NT2/D1 (cell line): Measurements from ENCODE around the gene RCSD1.

Experiments used
- DNase-seq: peaks from one replicate; pipeline ENCODE4 v3.0.0-alpha.2; 2011; ENCODE audit warnings: low read depth, low spot score
- H3K27me3 ChIP-seq: 2 replicates; pipeline ENCODE4 v1.6.0; 2011; ENCODE audit warnings: mild to moderate bottlenecking; ENCODE audit not compliant: insufficient read length, insufficient read depth
- H3K36me3 ChIP-seq: 2 replicates; pipeline ENCODE4 v1.6.1; 2011; ENCODE audit warnings: mild to moderate bottlenecking, low read length, mixed read lengths; ENCODE audit not compliant: insufficient read depth, insufficient read length
- H3K4me1 ChIP-seq: 2 replicates; pipeline ENCODE4 v1.5.1; 2011; ENCODE audit not compliant: insufficient read depth, insufficient read length
- H3K4me3 ChIP-seq: 2 replicates; pipeline ENCODE4 v1.5.1; 2011; ENCODE audit warnings: low read depth; ENCODE audit not compliant: insufficient read length
- H3K9ac ChIP-seq: 2 replicates; pipeline ENCODE4 v1.6.0; 2011; ENCODE audit warnings: low read depth; ENCODE audit not compliant: insufficient read length
- H3K9me3 ChIP-seq: 2 replicates; pipeline ENCODE4 v1.5.1; 2011; ENCODE audit warnings: mild to moderate bottlenecking, low read length; ENCODE audit not compliant: insufficient read depth
- SUZ12 ChIP-seq: IDR thresholded peaks from 2 replicates; pipeline ENCODE4 v1.6.1; 2011; ENCODE audit not compliant: insufficient read length, insufficient read depth; ENCODE audit errors: extremely low read depth
- YY1 ChIP-seq: IDR thresholded peaks from 2 replicates; pipeline ENCODE4 v1.6.1; 2011; ENCODE audit not compliant: insufficient read length, insufficient read depth
- ZNF274 ChIP-seq: IDR thresholded peaks from 2 replicates; pipeline ENCODE4 v1.6.1; 2011; ENCODE audit warnings: mild to moderate bottlenecking, low read depth, low read length

RCSD1 gene

GRCh38 chr1:167672831-167673230 lies 42.8 kb downstream of the RCSD1 start:
- DNase-seq: no peak
- H3K9ac ChIP-seq: no peak overlapping the region
- H3K36me3 ChIP-seq: no peaks in the 10 kb centered on the region
- no peak overlapping the region for H3K4me3 ChIP-seq
- H3K9me3 ChIP-seq: no peaks in the 10 kb centered on the region
- no peak for TF ChIP-seq YY1
- no peak for TF ChIP-seq SUZ12
- no peak for TF ChIP-seq ZNF274
- H3K27me3 ChIP-seq: no peaks in the 10 kb centered on the region
- H3K4me1 ChIP-seq: peaks cover 12% of the 10 kb centered on the region

DNA sequence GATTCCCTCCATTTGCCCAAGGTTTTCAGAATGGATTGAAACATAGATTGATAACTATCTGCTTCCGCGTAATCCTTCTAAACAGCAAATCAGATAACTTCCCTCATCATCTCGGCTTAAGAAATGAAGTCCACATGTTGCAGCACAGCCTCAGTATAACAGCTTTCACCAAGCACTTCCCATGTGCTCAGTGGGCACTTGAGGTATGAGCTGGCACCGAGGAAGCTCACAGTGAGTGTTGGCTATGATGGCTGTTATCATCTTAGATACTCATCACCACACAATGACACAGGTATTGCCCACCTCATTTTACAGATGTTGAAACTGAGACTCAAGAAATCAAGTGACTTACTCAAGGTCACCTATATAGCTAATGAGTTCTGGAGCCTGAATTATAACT lies 43.2 kb downstream of the RCSD1 start:
- no peak for TF ChIP-seq ZNF274
- TF ChIP-seq SUZ12: no peak
- no peak for TF ChIP-seq YY1
- H3K9ac ChIP-seq: no peak overlapping the region
- H3K4me1 ChIP-seq: peaks cover 12% of the 10 kb centered on the region
- no peaks in the 10 kb centered on the region for H3K36me3 ChIP-seq
- H3K9me3 ChIP-seq: no peaks in the 10 kb centered on the region
- H3K27me3 ChIP-seq: no peaks in the 10 kb centered on the region
- no peak for DNase-seq
- no peak overlapping the region for H3K4me3 ChIP-seq

DNA sequence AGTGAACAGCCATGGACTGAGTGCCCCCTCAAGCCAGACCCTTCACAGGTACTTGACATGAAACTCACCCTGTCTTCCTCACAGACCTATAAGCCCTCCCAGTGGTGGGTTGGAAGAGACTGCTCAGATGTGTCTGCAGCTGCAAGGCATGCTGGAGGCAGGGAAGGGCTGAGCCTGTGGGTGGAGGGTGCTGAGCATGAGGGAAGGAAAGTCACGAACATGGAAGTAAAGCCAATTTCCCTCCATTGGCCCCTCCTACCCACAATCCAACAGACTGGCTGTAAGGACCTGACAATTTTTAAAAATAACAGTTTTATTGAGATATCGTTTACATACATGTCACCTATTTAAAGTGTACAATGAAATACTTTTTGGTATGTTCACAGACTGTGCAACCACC lies 44.1 kb downstream of the RCSD1 start:
- no peak for DNase-seq
- TF ChIP-seq YY1 (no peak), ZNF274 (no peak), SUZ12 (no peak)
- Histone ChIP-seq H3K36me3 (no peaks in the 10 kb centered on the region), H3K4me1 (peaks cover 16% of the 10 kb centered on the region), H3K27me3 (no peaks in the 10 kb centered on the region), H3K9ac (no peak overlapping the region), H3K4me3 (no peak overlapping the region), H3K9me3 (no peaks in the 10 kb centered on the region)

DNA sequence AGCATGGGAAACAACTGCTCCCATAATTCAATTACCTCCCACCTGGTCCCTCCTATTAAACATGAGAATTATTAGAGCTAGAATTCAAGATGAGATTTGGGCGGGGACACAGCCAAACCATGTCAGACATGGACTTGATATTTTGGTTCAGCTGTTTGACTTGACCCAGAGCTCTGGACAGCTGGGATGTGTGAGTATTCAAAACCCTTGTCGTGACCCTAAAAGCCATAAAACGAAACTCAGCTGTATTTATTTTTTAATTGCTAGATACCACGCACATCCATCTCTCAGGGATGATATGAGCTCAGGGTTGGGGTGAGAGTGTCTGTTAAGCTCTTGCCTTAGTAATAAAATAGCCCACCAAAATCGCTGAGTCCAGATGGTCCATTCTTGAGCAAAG lies 45.4 kb downstream of the RCSD1 start:
- H3K4me1 ChIP-seq: peaks cover 5% of the 10 kb centered on the region
- TF ChIP-seq YY1 (no peak), SUZ12 (no peak), ZNF274 (no peak)
- DNase-seq: no peak

GRCh38 chr1:167676205-167676915 lies 46.3 kb downstream of the RCSD1 start:
- DNase-seq: no peak
- no peak overlapping the region for H3K9ac ChIP-seq
- H3K27me3 ChIP-seq: no peaks in the 10 kb centered on the region
- no peaks in the 10 kb centered on the region for H3K9me3 ChIP-seq
- H3K36me3 ChIP-seq: no peaks in the 10 kb centered on the region
- TF ChIP-seq ZNF274 (no peak), YY1 (no peak), SUZ12 (no peak)
- H3K4me3 ChIP-seq: no peak overlapping the region
- peaks cover 3% of the 10 kb centered on the region for H3K4me1 ChIP-seq

More for the DNA sequence above, 45.4 kb downstream of the RCSD1 start:
- no peaks in the 10 kb centered on the region for H3K36me3 ChIP-seq
- H3K9ac ChIP-seq: no peak overlapping the region
- no peaks in the 10 kb centered on the region for H3K9me3 ChIP-seq
- no peak overlapping the region for H3K4me3 ChIP-seq
- H3K27me3 ChIP-seq: no peaks in the 10 kb centered on the region

GRCh38 chr1:167676916-167677848 lies 47.1 kb downstream of the RCSD1 start:
- DNase-seq: no peak
- H3K9me3 ChIP-seq: no peaks in the 10 kb centered on the region
- no peak overlapping the region for H3K9ac ChIP-seq
- peaks cover 3% of the 10 kb centered on the region for H3K4me1 ChIP-seq
- TF ChIP-seq SUZ12: no peak
- no peak for TF ChIP-seq ZNF274
- no peak for TF ChIP-seq YY1
- no peaks in the 10 kb centered on the region for H3K27me3 ChIP-seq
- H3K36me3 ChIP-seq: no peaks in the 10 kb centered on the region
- no peak overlapping the region for H3K4me3 ChIP-seq

DNA sequence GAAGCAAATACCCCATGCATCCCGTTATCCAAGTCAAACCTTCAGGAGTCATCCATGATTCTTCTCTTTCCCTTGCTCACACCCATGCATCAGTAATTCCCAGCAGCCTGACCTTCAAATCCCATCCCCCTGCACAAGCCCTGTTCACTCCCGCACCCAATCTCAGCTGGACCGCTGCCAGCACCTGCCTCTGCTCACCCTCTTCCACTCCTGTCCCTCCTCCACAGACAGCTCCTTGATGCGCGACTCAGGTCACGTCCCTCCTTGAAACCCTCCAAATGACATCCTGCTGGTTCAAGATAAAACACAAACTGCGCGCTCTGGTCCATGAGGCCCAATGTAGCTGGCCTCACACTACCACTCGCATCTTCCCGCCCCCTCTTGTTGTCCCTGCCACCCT lies 48.4 kb downstream of the RCSD1 start:
- H3K4me1 ChIP-seq: peaks cover 11% of the 10 kb centered on the region
- DNase-seq: no peak
- no peaks in the 10 kb centered on the region for H3K36me3 ChIP-seq
- no peak overlapping the region for H3K9ac ChIP-seq
- no peaks in the 10 kb centered on the region for H3K9me3 ChIP-seq
- TF ChIP-seq YY1 (no peak), SUZ12 (no peak), ZNF274 (no peak)
- H3K27me3 ChIP-seq: no peaks in the 10 kb centered on the region
- H3K4me3 ChIP-seq: no peak overlapping the region
